ENCODE results near the gene HECW1.
"Not testable (repeated sequence)": the region's sequence is repeated elsewhere in the genome, so short reads cannot be mapped to it uniquely, and the experiment has no call there.

Gene HECW1

DNA sequence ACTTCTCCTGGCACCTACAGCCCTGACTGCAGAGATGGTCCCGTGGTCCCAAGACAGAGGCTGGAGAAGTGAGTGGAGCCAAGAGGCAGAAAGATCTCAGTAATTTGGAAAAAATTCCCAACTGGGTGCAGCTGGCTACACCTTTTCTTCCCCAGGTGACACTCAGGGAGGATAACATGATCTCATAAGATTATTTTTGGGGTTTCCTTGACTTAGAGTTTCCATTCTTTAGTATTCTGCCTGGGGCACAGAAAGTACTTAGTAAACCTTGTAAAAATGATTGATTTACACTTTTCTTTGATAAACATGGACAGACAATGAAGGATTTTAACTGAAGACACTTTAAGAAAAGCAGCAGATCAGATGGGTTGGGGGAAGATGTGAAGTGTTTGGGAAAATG lies 38.6 kb downstream of the HECW1 start:
- DNase-seq, result no peak

DNA sequence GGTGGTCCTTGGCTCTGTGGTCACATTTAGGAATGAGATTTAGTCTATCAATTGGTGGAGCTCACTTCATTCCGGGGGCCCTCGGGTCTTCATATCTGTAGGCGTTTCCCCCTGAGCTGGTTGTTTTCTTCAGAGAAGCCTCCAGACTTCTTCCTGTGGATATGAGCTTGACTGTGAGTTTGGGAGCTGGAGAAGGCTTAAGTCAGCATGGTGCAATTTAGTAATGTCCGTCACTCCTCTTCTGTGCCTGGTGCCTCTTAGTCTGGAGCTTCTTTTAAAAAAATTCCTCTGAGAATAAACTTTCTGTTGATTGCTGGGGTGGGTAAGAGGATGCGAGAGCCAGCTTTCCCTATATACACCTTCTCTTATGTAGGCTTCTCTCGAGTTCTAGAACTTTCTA lies 40.2 kb downstream of the HECW1 start:
- DNase-seq, result no peak

DNA sequence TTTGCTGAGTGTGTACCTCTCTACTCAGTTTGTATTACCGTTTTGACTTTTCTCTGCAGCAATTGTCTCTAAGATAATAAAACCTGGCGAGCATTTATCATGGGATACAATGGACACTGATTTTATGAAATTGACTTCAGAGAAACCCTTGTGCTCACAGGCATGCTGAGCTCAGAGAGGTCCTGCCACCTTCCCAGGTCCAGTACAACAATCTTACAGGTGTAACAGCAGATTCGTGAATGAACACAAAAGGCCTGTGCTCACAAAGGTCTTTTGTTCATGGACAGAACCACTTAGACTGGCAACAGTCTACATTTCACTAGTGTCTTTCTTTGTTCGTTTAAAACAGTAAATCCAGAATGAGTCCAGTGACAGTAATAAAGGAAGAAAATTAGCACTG lies 43.2 kb downstream of the HECW1 start:
- no peak for DNase-seq

DNA sequence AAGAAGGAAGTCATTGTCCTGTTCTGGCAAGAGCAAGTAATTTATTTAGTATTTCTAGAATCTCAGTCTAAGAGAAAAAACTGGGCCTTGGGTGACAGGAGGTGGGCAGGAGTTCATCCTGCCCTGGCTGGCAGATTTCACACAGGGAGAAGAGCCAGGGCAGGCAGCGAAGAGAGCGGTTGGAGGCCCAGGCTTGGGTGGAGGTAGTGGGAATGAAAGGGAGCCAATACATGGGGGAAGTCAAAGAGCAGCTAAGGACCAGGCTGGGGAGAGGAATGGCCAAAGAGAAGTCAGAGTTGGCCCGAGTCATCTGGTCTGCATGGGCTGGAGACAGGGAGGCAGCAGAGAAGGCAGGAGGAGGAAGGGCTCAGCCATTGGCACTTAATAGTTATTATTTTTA lies 51.4 kb downstream of the HECW1 start:
- no peak for DNase-seq

DNA sequence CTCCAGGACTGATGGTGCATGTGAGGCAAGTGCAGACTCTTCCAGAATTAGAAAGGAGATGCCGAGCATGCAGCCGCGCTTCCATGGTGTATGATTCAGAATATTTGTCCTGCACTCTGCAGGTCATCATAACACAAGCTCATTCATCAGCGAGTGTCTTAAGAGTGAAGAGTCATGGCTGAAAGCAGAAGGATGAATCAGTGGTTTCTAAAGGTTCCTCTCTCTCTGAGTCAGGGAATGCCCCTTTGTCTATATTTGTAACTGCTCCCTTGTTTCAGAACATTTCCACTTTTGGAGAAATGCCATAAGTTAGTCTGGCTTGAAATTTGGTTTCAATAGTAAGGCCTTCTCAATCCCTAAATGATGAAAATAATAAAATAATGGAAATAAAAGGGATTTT lies 52.3 kb downstream of the HECW1 start:
- no peak for DNase-seq

DNA sequence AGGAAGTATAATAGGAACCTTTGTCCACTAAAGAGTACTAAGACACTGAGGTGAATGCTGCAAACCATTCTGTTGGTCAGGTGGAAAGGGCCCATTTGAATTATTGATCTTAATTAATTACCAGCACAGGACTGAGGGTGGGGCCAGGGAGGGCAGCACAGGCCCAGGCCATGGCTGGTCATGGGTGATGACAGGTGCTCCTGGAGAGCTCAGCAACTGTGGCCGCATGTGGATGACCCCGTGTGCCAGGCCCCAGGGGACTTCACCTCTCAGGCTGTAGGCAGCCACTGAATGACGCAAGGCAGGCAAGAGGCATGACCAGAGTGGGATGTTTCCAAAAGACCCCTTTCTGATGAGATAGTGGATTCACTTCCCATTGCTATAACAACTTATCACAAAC lies 54.2 kb downstream of the HECW1 start:
- no peak for DNase-seq

DNA sequence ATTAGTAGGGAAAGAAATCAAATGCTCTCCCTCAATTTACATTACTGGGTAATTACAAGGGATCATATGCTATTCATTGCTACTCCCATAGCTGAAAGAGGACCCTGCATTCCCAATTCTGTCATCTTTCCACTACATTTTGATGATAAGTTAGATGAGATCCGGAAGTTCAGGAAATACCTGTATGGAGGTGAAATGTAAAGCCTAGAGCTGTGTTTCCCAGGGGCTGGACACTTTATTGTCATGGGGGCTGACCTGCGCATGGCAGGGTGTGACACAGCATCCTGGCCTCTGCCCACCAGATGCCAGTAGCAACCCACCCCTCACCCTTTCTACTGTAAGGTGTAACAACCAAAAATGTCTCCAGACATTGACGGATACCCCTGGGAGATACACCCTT lies 56.6 kb downstream of the HECW1 start:
- DNase-seq, result no peak

DNA sequence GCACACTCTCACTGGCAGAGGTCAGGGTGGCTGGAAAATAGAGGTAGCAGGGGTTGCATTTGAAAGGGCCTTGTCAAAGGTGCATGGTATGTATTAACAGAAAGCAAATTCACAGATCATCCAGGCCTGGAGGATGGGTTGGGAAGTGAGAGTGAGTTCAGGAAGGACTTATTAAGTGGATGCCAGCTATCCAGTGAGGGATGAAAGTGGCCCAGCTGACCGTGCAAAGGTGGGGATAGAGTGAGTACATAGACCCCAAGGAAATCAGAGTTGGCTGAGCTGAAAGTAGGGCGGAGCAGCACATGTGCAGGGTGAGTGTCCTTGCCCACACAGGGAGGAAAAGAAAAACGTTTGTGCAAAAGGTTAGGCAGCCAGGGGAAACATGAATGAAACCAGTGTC lies 58.1 kb downstream of the HECW1 start:
- DNase-seq, result no peak

DNA sequence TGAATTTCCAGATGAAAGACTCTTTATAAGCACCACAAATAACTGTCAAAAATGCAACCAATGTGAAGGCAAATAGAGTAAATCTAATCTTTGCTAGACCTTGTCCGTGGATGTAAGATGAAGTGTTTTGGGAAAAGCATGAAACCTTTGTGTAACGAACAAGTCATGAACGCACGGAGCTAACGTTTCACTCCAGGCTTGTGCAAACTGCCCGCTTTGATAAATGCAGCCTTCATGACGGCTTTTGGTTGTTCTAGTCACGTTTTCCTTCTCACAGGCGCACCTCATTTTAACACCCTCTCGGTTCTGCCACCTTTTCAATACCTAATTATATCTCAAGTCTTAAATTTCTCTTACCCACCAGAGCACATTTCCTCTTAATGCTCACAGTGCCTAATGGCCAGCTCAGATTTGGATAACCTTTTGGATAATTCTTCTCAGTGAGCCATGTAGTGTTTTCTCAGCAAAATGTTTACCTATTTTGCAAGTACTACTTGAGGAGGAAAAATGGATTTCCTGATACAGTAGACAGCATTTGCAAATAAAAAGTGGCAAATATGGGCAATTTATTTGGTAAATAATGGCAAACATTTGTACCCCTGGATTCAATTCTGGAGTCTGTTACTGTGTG lies 63.2 kb downstream of the HECW1 start:
- DNase-seq, result no peak

DNA sequence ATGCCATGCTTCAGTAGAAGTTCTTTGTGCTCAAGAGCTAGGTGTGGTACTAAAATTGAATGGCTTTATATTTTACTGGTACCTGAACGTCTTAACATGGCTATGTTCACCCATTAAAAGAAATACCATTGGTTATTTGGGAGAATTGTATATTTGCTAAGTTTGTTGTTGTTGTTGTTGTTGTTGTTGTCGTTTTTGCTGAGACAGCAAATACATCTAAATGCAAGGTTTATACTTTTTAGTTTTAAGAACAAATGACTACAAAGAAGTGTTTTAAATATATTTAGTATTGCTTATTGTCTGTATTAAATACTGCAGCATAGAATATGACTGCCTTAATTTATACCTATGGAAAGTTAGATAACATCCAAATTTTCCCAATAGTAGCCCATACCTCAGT lies 66.9 kb downstream of the HECW1 start:
- DNase-seq, result no peak

DNA sequence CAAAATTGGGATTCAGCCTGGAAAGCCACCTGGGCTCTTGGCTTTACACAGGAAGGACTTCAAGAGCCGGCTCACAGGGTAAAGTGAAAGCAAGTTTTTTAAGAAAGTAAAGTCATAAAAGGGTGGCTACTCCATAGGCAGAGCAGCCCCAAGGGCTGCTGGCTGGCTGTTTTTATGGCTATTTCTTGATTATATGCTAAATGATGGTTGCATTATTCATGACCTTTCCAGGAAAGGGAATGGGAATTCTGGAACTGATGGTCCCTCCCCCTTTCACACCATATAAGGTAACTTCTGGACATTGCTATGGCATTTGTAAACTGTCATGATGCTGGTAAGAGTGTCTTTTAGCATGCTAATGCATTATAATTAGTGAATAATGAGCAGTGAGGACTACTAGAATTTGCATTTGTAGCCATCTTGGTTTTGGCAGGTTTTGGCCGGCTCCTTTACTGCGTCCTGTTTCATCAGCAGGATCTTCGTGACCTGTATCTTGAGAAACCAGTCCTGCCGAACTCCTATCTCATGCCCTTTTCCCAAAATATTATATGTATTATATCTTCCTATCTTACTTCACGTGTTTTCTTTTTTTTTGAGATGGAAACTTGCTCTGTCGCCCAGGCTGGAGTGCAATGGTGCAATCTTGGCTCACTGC lies 80.5 kb downstream of the HECW1 start:
- DNase-seq, result no peak

DNA sequence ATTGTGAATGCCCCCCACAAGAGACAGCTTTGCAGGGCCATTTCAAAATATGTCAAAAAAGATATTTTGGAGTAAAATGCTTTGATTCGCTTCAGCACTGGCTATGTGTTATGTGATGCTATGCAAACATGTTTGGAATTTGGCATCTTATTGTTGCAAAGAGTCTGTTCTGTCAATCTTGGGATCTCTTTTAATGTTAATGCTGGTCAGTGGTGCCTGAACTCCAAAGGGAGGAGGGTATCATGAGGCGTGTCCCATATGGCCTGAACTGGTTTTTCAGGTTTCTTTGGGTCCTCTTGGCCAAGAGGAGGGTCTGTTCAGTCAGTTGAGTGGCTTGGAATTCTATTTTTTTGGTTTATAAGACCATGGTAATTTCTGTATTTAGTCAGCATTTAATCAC lies 81.4 kb downstream of the HECW1 start:
- DNase-seq, result no peak

DNA sequence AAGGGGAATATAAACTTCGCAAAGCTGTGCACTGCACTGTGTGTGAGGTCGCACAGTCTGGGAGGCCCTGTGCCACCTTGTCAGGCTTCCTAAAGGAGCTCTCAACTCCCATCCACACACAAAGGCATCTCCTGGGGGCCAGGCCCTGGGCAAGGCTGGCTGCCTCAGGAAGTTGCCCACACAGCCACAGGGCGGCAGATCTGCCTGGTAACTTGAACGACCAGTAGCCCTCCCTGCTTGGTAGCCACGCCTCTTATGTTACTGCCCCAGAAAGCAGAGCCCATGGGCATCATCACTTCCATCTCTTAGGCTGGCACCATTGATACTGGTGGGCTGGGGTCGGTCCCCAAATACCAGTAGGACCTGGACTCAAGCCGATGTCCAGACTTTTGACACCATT lies 82.8 kb downstream of the HECW1 start:
- DNase-seq, result no peak

DNA sequence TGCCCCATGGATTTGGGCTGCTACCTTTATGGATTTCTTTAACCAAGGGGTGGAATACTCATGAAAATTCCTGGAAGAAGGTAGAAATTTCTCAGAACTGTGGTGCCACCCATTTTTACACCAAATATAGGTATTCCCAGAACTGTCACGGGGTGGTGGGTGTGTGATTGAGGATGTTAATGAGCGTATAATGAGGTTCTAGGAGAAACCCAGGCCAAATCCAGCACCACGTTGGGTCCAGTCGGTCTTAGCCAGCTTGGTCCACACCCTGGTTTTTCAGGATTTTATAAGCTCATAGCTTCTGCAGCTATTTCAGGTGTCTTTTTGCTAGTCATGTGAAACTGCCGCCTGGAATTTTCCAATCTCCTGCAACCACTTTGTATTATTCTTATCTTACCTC lies 83.3 kb downstream of the HECW1 start:
- DNase-seq, result no peak

DNA sequence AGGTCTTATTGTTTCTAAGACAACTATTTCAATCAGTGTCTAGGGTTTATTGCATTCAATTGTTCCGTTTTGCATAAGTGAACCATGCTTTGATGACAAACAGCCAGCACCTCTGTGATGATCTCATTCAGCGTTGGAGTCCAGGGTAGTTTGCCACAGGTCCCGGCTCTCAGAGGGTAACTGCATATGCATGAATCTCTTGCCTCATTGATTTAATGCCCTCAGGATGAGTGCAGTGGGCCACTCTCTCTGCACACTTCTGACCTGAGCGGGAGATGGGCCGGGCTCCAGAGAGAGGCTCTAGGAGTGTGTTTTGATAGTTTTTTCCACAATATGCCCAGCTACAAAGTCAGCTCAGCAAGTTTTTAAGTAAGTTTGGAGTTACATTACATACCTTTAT lies 83.9 kb downstream of the HECW1 start:
- no peak for DNase-seq

DNA sequence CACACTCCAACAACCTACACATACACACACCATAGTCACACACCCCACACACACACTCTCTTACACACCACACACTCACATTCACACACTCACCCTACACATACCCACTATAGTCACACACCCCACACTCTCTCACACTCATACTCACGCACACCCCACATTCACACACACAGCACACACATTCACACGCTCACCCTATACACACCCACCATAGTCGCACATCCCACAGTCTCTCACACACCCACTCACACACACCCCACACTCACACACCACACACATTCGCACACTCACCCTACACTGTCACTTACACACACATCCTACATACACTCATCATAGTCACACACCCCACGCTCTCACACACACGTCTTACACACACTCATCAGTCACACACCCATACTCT lies 85.6 kb downstream of the HECW1 start:
- DNase-seq, result no peak

DNA sequence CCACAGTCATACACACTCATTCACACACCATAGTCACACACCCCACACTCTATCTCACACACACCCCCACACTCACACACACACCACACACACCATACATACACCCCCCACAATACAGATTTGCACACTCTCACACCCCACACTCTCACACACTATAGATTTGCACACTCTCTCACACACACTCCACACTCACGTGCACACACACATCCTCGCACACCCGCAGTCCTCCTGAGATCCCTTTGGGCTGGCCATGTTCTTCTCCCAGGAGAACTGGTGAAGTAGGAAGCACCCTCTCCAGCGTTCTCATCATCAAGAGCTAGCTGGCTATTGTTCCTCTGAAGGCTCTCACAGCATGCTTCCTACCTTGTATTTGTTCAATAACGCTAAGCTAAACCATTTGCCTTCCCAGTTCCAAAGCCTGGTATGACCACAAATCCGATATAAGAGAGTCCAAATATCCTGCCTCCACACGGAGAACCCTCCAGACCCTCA lies 86.2 kb downstream of the HECW1 start:
- no peak for DNase-seq

DNA sequence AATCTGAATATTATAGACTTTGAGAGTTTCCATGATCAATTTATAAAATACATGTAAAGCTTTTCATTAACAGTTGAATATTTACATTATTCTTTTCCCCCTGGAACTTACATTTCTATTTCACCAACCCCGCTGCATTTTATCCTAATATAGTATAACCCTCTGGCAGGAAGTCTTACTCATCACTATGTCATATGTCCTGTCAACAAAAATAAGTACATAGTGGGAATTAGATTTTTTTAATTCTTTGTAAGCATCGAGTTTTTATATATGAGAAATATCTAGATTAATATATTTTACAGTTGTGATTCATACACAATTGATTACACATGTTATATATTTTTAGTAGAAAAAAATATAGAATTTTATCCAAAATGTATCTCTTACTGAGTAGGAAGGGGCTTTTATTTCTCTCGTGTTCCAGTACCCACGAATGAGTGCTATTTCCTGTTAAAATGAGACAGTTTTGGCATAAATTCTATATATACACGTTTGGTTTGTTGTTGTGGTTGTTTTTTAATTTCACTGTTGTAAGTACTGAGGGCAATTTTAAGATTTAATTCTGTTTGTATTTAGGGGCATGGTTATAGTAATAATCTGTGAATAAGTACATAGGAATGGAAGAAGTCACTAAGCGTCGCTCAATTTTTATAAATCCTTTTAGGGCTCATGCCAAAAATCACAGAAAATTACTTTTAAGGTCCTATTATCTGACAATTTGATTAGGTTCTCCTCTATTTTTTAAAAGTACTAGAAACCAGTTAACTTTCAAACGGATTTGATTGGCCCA lies 87.1 kb downstream of the HECW1 start:
- no peak for DNase-seq

DNA sequence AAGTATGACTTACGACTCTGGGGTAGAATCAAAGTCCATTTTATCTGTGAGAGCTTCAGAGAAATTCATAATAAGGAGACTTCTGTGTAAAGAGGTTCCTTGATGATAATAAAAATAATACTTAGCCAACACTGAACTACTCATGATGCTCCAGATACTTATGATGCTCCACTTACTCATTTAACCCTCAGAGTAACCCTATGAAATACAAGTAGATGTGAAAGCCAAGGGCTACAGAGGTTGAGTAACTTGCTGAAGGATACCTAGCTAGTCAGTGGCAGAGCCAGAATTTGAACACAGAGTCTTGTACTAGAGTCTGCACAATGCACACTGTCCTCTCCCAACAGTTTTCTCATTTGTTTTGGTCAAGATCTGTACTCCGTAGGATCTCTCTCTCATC lies 89.5 kb downstream of the HECW1 start:
- no peak for DNase-seq

DNA sequence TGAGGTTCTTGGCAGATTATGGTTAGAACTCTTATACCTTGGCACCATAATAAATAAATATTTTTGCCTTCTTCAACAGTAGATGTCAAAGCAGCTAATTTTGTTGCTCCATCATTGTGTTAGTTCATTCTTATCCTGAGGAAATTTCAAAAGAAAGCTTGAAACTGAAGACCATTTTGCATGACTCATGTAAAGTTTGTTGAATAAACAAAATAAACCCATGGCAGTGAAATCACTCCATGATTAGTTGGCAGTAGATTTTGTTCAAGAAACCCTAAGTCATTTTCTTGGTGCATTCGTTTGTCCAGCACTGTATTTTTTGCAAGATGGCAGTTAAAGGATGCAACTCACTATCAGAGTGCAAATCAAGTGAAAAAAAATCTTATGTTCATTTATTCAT lies 91.6 kb downstream of the HECW1 start:
- DNase-seq, result no peak

DNA sequence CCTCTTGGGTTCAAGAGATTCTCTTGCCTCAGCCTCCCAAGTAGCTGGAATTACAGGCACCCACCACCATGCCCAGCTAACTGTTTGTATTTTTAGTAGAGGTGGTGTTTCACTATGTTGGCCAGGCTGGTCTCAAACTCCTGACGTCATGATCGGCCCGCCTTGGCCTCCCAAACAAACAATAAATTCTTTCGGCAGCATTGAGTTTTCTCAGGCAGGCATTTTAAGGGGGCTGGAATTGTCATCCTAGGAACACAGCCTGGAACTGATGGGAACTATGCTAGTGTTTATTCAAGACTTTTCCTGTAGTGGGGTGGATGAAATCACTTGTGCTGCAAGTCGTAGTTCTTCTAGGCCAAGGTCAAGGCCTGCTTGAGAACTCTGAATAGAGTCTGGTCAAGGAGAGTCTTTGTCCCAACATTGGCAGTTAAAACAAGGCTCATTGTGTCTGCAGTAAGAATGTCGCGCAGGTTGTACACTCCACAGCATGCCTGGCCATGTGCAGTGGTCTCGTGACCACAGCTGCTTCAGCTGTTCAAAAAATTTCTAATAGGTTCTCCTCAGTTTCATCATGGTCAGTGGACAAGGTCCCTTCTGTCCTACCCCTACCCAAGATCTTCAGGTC lies 92.8 kb downstream of the HECW1 start:
- DNase-seq, result no peak

DNA sequence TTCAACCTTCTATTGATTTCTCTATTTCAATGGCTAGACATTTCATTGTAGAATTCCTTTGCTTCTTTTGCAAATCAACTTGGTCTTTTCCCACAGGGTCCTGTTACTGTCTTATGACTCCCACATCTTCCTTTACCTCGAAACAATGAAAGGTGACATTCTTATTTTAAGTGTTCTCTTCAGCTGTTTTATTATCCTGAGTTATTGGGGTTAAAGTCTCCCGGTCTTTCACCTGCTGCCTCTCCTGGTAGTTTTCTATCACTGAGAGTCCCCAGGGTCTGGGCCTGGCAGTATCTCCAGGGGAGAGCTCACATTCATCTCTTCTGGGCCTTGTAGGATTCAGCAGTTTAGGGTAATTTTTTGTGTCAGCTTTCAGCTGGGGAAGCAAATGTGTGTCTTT lies 95.8 kb downstream of the HECW1 start:
- DNase-seq, result no peak

DNA sequence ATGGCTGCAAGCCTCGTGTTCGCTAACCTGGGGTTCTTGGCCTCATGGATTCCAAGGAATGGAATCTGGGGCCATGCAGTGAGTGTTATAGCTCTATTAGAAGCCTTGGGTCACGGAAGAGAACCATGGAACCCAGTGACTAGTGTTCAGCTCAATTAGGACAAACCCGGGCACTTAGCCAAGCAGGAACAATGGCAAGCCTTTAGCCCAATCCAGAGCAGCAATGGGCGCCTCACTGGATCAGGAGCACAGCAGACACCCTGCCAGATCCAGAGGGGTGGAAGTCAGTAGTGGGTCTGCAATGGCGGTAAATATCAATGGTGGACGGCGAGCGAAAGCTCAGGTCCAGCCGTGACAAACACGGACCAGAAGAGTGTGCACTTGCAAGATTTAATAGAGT lies 98.1 kb downstream of the HECW1 start:
- not testable (repeated sequence) for DNase-seq

DNA sequence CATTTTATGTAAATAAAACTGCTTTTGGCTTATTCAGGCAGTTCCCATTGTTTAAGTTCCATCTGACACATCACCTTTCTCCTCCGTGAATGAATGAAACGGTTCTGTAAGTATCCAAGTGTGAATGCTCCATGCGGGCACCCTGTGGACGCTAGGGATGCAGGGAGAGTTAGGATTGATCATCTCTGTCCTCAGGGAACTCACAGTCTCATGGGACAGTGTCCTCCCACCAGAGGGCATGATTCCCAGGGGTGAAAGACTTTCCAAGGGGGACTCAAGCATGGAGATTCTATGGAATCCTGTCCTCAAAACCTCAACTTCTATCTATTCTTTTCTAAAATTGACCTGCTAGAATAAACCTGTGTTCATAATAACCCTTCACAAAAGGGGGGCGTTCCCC lies 98.8 kb downstream of the HECW1 start:
- no peak for DNase-seq

Data from CD4-positive, alpha-beta T cell treated with Interferon alpha-2 for 1 hour (primary cell).